GM23338 (cell line): ENCODE data around the gene DNAL4. TPM values are rescaled to one million over a fixed set of nuclear protein-coding genes. Genes with fewer than 3 reads are reported as not detected.

ENCODE experiments used
- ATAC-seq: fragments of 200-7000 bp; cut with Tn5 transposase; 3 replicates; pipeline ENCODE4 v1.9.1; 2020
- DNase-seq: peaks from one replicate; pipeline ENCODE4 v3.0.0-alpha.2; 2015; ENCODE audit warnings: low spot score
- H2AFZ ChIP-seq: fragments of 200-600 bp; sonication (generic); 2 replicates; pipeline ENCODE4 v1.8.0; 2016; ENCODE audit warnings: antibody characterized with exemption, mild to moderate bottlenecking, moderate library complexity
- H3F3A ChIP-seq: fragments of 200-600 bp; sonication (generic); replicated peaks from 2 replicates; pipeline ENCODE4 v1.8.0; 2017; ENCODE audit warnings: antibody characterized with exemption, mixed run types, low read depth
- H3K27ac ChIP-seq: fragments of 200-600 bp; sonication (generic); 2 replicates; pipeline ENCODE4 v1.6.1; 2016; ENCODE audit warnings: low read depth
- H3K27me3 ChIP-seq: fragments of 200-600 bp; sonication (generic); 2 replicates; pipeline ENCODE4 v1.8.0; 2016; ENCODE audit warnings: mild to moderate bottlenecking, mixed run types, moderate library complexity; ENCODE audit not compliant: insufficient read depth
- H3K36me3 ChIP-seq: fragments of 200-600 bp; sonication (generic); 2 replicates; pipeline ENCODE4 v1.8.0; 2016; ENCODE audit warnings: mild to moderate bottlenecking; ENCODE audit not compliant: insufficient read depth
- H3K4me1 ChIP-seq: fragments of 200-600 bp; sonication (generic); 2 replicates; pipeline ENCODE4 v1.8.0; 2016; ENCODE audit warnings: mild to moderate bottlenecking, moderate library complexity; ENCODE audit not compliant: insufficient read depth
- H3K4me2 ChIP-seq: fragments of 200-600 bp; sonication (generic); 2 replicates; pipeline ENCODE4 v1.7.1; 2017; ENCODE audit warnings: mixed run types
- H3K4me3 ChIP-seq: fragments of 200-600 bp; sonication (generic); 2 replicates; pipeline ENCODE4 v1.6.1; 2016; ENCODE audit warnings: mixed run types
- H3K79me2 ChIP-seq: fragments of 200-600 bp; sonication (generic); replicated peaks from 2 replicates; pipeline ENCODE4 v1.8.0; 2017; ENCODE audit warnings: mild to moderate bottlenecking; ENCODE audit not compliant: insufficient read depth
- H3K9me2 ChIP-seq: fragments of 200-600 bp; sonication (generic); 2 replicates; pipeline ENCODE4 v1.8.0; 2017; ENCODE audit not compliant: insufficient read depth
- H4K20me1 ChIP-seq: fragments of 200-600 bp; sonication (generic); replicated peaks from 2 replicates; pipeline ENCODE4 v1.8.0; 2017; ENCODE audit warnings: mild to moderate bottlenecking; ENCODE audit not compliant: insufficient read depth
- H3K27ac Mint-ChIP-seq: 2 replicates; pipeline ENCODE4 v1.8.0; 2020; ENCODE audit warnings: inconsistent platforms, mild to moderate bottlenecking, moderate library complexity, mixed read lengths
- H3K27me3 Mint-ChIP-seq: 3 replicates; pipeline ENCODE4 v1.8.0; 2022; ENCODE audit warnings: low read depth, mild to moderate bottlenecking, moderate library complexity, mixed read lengths, inconsistent platforms; ENCODE audit not compliant: insufficient read depth, poor library complexity
- H3K36me3 Mint-ChIP-seq: 3 replicates; pipeline ENCODE4 v1.8.0; 2021; ENCODE audit warnings: low read depth, mild to moderate bottlenecking, inconsistent platforms, moderate library complexity, mixed read lengths
- H3K4me1 Mint-ChIP-seq: 3 replicates; pipeline ENCODE4 v1.8.0; 2020; ENCODE audit warnings: mild to moderate bottlenecking, inconsistent platforms, mixed read lengths
- H3K4me3 Mint-ChIP-seq: 3 replicates; pipeline ENCODE4 v1.8.0; 2021; ENCODE audit warnings: moderate library complexity, mild to moderate bottlenecking, inconsistent platforms, mixed read lengths
- H3K9me3 Mint-ChIP-seq: 3 replicates; pipeline ENCODE4 v1.8.0; 2020; ENCODE audit warnings: moderate library complexity, mild to moderate bottlenecking, inconsistent platforms, mixed read lengths
- CREB1 ChIP-seq: fragments of 250-450 bp; sonication (Bioruptor Pico); IDR thresholded peaks from 2 replicates; pipeline ENCODE4 v1.5.0; 2020; ENCODE audit warnings: low read depth, mild to moderate bottlenecking, moderate library complexity
- EZH2 ChIP-seq: fragments of 200-600 bp; sonication (generic); IDR thresholded peaks from one replicate; pipeline ENCODE4 v1.8.0; 2017; ENCODE audit warnings: antibody characterized with exemption, mild to moderate bottlenecking, low read depth; ENCODE audit not compliant: unreplicated experiment
- EZH2phosphoT487 ChIP-seq: fragments of 200-600 bp; sonication (generic); IDR thresholded peaks from one replicate; pipeline ENCODE4 v1.8.1; 2018; ENCODE audit warnings: antibody characterized with exemption; ENCODE audit not compliant: unreplicated experiment
- JUNB ChIP-seq: IDR thresholded peaks from one replicate; pipeline ENCODE4 v1.6.1; 2016; ENCODE audit warnings: antibody characterized with exemption; ENCODE audit not compliant: unreplicated experiment
- NANOG ChIP-seq: IDR thresholded peaks from 2 replicates; pipeline ENCODE4 v1.6.1; 2016; ENCODE audit warnings: antibody characterized with exemption, borderline replicate concordance
- ZNF331 ChIP-seq: fragments of 250-450 bp; sonication (Bioruptor Pico); IDR thresholded peaks from 2 replicates; pipeline ENCODE4 v1.5.0; 2020; ENCODE audit warnings: low read depth, mild to moderate bottlenecking, moderate library complexity
- ZNF462 ChIP-seq: fragments of 250-450 bp; sonication (Bioruptor Pico); IDR thresholded peaks from 2 replicates; pipeline ENCODE4 v1.5.0; 2020; ENCODE audit warnings: mild to moderate bottlenecking, moderate library complexity
- polyA plus RNA-seq: library from polyadenylated mRNA; unstranded; fragments of >200 nt; fragmentation: Nextera tagmentation; extraction: Ambion mirVana; gene quantifications from 2 replicates; pipeline ENCODE4 v1.2.1, GENCODE V29; 2016
- total RNA-seq: library from RNA; depleted of rRNA; stranded (reverse); fragments of >200 nt; shearing (Covaris generic); gene quantifications from 2 replicates; pipeline ENCODE4 v1.2.3, GENCODE V29; 2014
- TF ChIP-seq, protein P1 (sequence below), 2 experiments: fragments of 200-600 bp in 1 of 2; sonication (generic) in 1 of 2; conservative IDR thresholded peaks; 2 replicates each; pipeline versions ENCODE4 v1.5.1 to v1.6.1; 2016 to 2017; ENCODE audit warnings: antibody characterized with exemption in 2 of 2, low read depth in 2 of 2, mild to moderate bottlenecking in 2 of 2, moderate library complexity in 1 of 2
- TF ChIP-seq, protein P2 (sequence below): IDR thresholded peaks from one replicate; pipeline ENCODE4 v1.6.1; 2018; ENCODE audit warnings: antibody characterized with exemption; ENCODE audit not compliant: unreplicated experiment

The DNAL4 gene
- total and polyA plus RNA-seq, 2 experiments from 2014 or later: 9.3 to 10.0 TPM

- Mint-ChIP-seq H3K9me3 (no peaks in the 10 kb centered on the region), H3K27me3 (peaks cover 7% of the 10 kb centered on the region), H3K36me3 (peaks cover 3% of the 10 kb centered on the region; the same call in 2 of the 3 replicates), H3K4me3 (no peak overlapping the region), H3K4me1 (peaks cover 16% of the 10 kb centered on the region), H3K27ac (no peak overlapping the region)
- Histone ChIP-seq H3K4me1 (peaks cover 20% of the 10 kb centered on the region; the same call in 1 of the 2 replicates), H3K4me3 (no peak overlapping the region), H3K36me3 (no peaks in the 10 kb centered on the region), H3F3A (peaks cover 2% of the 10 kb centered on the region; the same call in 1 of the 2 replicates), H3K9me2 (no peaks in the 10 kb centered on the region), H3K27me3 (peaks cover 7% of the 10 kb centered on the region; the same call in 1 of the 2 replicates), H3K4me2 (no peak overlapping the region), H3K27ac (no peak overlapping the region), H3K79me2 (no peaks in the 10 kb centered on the region), H2AFZ (no peak overlapping the region), H4K20me1 (no peaks in the 10 kb centered on the region)
- ATAC-seq (no peak), DNase-seq (no peak)
- TF ChIP-seq ZNF462: no peak
Observed at GRCh38 chr22:38751422-38752346, 42.3 kb downstream of the DNAL4 start.

DNA sequence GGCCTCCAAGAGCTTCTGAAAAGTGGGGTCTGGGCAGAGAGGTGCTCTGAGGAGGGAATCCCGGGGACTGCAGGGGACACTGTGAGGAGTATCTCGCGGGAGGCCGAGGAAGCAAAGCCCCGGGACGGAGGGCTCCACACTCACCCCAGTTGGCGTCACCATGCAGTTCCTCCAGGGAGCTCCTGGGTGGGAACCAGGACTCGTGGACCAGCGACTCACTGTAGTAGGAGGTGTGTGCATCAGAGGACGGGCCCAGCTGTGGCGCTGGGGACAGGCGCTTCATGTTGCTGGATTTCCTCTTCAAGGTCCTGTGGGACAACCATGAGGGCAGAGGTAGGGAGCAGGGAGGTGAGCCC lies 42.9 kb downstream of the DNAL4 start:
- Histone ChIP-seq H4K20me1 (no peaks in the 10 kb centered on the region), H3K4me2 (no peak overlapping the region), H2AFZ (no peak overlapping the region), H3K27ac (no peak overlapping the region), H3F3A (no peaks in the 10 kb centered on the region), H3K9me2 (no peaks in the 10 kb centered on the region), H3K4me1 (peaks cover 17% of the 10 kb centered on the region; the same call in 1 of the 2 replicates), H3K79me2 (no peaks in the 10 kb centered on the region), H3K4me3 (no peak overlapping the region), H3K36me3 (no peaks in the 10 kb centered on the region), H3K27me3 (0 out of 2 replicates have a peak, but pooled peaks cover 3% of the 10 kb centered on the region)
- H3K4me1 Mint-ChIP-seq: peaks cover 12% of the 10 kb centered on the region
- no peak overlapping the region for H3K4me3 Mint-ChIP-seq
- H3K9me3 Mint-ChIP-seq: no peaks in the 10 kb centered on the region
- no peak for DNase-seq
- ATAC-seq: no peak
- peaks cover 3% of the 10 kb centered on the region; the same call in 2 of the 3 replicates for H3K36me3 Mint-ChIP-seq
- peaks cover 7% of the 10 kb centered on the region for H3K27me3 Mint-ChIP-seq
- H3K27ac Mint-ChIP-seq: no peak overlapping the region
- TF ChIP-seq, protein P1, sequence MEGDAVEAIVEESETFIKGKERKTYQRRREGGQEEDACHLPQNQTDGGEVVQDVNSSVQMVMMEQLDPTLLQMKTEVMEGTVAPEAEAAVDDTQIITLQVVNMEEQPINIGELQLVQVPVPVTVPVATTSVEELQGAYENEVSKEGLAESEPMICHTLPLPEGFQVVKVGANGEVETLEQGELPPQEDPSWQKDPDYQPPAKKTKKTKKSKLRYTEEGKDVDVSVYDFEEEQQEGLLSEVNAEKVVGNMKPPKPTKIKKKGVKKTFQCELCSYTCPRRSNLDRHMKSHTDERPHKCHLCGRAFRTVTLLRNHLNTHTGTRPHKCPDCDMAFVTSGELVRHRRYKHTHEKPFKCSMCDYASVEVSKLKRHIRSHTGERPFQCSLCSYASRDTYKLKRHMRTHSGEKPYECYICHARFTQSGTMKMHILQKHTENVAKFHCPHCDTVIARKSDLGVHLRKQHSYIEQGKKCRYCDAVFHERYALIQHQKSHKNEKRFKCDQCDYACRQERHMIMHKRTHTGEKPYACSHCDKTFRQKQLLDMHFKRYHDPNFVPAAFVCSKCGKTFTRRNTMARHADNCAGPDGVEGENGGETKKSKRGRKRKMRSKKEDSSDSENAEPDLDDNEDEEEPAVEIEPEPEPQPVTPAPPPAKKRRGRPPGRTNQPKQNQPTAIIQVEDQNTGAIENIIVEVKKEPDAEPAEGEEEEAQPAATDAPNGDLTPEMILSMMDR (conservative IDR thresholded peaks at IDR 0.05; ENCODE audit: low read depth in 2 of 2): no peak
- TF ChIP-seq NANOG (no peak), CREB1 (CRISPR knock-in tag) (no peak), ZNF331 (no peak), EZH2phosphoT487 (no peak), JUNB (no peak), EZH2 (no peak)
- TF ChIP-seq, protein P2, sequence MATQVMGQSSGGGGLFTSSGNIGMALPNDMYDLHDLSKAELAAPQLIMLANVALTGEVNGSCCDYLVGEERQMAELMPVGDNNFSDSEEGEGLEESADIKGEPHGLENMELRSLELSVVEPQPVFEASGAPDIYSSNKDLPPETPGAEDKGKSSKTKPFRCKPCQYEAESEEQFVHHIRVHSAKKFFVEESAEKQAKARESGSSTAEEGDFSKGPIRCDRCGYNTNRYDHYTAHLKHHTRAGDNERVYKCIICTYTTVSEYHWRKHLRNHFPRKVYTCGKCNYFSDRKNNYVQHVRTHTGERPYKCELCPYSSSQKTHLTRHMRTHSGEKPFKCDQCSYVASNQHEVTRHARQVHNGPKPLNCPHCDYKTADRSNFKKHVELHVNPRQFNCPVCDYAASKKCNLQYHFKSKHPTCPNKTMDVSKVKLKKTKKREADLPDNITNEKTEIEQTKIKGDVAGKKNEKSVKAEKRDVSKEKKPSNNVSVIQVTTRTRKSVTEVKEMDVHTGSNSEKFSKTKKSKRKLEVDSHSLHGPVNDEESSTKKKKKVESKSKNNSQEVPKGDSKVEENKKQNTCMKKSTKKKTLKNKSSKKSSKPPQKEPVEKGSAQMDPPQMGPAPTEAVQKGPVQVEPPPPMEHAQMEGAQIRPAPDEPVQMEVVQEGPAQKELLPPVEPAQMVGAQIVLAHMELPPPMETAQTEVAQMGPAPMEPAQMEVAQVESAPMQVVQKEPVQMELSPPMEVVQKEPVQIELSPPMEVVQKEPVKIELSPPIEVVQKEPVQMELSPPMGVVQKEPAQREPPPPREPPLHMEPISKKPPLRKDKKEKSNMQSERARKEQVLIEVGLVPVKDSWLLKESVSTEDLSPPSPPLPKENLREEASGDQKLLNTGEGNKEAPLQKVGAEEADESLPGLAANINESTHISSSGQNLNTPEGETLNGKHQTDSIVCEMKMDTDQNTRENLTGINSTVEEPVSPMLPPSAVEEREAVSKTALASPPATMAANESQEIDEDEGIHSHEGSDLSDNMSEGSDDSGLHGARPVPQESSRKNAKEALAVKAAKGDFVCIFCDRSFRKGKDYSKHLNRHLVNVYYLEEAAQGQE: no peak
